Glutamatergic neuron (in vitro differentiated cells): ENCODE measurements around the gene ANKMY1. TPM values are rescaled to one million over a fixed set of nuclear protein-coding genes. Genes with fewer than 3 reads are reported as not detected.
"Not testable (repeated sequence)": the region's sequence is repeated elsewhere in the genome, so short reads cannot be mapped to it uniquely, and the experiment has no call there.

ENCODE experiments used
- DNase-seq: peaks from one replicate; pipeline ENCODE4 v3.0.0; 2022
- H3K27ac Mint-ChIP-seq: one replicate; pipeline ENCODE4 v1.8.0; 2020; ENCODE audit warnings: mild to moderate bottlenecking, mixed read lengths, inconsistent platforms; ENCODE audit not compliant: unreplicated experiment
- H3K27me3 Mint-ChIP-seq: one replicate; pipeline ENCODE4 v1.8.0; 2020; ENCODE audit warnings: mild to moderate bottlenecking, moderate library complexity, mixed read lengths, inconsistent platforms; ENCODE audit not compliant: unreplicated experiment
- H3K36me3 Mint-ChIP-seq: one replicate; pipeline ENCODE4 v1.8.0; 2020; ENCODE audit warnings: mild to moderate bottlenecking, mixed read lengths, inconsistent platforms; ENCODE audit not compliant: unreplicated experiment
- H3K4me1 Mint-ChIP-seq: one replicate; pipeline ENCODE4 v1.8.0; 2020; ENCODE audit warnings: mild to moderate bottlenecking, low read depth, mixed read lengths, inconsistent platforms; ENCODE audit not compliant: unreplicated experiment
- H3K4me3 Mint-ChIP-seq: one replicate; pipeline ENCODE4 v1.8.0; 2020; ENCODE audit warnings: mild to moderate bottlenecking, mixed read lengths, inconsistent platforms; ENCODE audit not compliant: unreplicated experiment
- H3K9me3 Mint-ChIP-seq: one replicate; pipeline ENCODE4 v1.8.0; 2020; ENCODE audit warnings: mild to moderate bottlenecking, moderate library complexity, mixed read lengths, inconsistent platforms; ENCODE audit not compliant: unreplicated experiment
- total RNA-seq: library from RNA; stranded (reverse); fragmentation: NEBNext Ultra II Directional; extraction: Animal tissue kit (Norgen Biotek cat#: 25700); gene quantifications from one replicate; pipeline ENCODE4 v1.2.1, GENCODE V29; 2021; ENCODE audit not compliant: unreplicated experiment
- TF ChIP-seq, protein P1 (sequence below): fragments of 200-600 bp; sonication (generic); IDR thresholded peaks from one replicate; pipeline ENCODE4 v1.5.0; 2021; ENCODE audit not compliant: partially characterized antibody, unreplicated experiment

ANKMY1 gene
- total RNA-seq, 1 donor from 2014 or later, result 9.0 TPM

DNA sequence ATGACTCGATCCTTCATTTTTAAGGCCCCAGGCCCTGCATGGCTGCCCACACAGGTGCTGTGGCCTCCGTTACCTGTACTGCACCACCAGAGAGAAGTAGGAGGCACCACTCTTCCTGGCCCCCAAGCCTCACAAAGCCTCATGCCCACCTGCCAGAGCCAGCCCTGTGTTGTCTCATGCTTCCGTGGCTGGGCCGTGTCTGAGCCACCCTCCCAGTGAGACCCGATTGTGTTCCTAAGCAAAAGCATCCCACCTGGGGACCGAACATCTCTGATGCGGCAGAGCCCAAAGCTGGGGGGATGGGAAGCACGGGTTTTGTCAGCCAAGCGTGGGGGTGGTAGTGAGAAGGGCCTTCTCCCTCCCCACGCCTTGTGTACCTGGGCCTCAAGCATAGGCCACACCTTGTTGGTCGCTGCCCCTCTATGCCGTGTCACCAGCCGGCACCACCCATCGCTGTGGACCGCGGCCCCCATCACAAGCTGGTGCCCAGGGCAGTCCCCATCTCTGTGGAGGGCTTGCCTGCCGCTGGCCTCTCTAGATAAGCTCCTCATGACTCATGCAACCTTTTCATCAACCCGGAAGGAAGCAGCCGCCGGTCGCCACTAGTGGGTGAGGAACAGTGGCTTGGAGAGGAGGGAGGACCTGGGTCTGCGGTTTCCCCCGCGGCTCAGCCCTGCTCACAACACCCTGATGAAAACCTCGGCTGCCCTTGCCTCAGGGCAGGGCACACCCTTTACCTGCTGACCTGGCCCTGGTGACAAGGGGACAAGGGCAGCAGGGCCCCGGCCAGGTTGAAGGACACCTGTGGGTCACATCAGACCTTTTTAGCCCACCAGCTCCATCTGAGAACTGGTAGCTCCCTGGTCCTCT lies 7.8 kb upstream of the ANKMY1 start:
- H3K27ac Mint-ChIP-seq, result no peak overlapping the region
- peaks cover 14% of the 10 kb centered on the region for H3K27me3 Mint-ChIP-seq
- no peak overlapping the region for H3K4me3 Mint-ChIP-seq
- peak; percentile 15 for DNase-seq
- TF ChIP-seq, protein P1, sequence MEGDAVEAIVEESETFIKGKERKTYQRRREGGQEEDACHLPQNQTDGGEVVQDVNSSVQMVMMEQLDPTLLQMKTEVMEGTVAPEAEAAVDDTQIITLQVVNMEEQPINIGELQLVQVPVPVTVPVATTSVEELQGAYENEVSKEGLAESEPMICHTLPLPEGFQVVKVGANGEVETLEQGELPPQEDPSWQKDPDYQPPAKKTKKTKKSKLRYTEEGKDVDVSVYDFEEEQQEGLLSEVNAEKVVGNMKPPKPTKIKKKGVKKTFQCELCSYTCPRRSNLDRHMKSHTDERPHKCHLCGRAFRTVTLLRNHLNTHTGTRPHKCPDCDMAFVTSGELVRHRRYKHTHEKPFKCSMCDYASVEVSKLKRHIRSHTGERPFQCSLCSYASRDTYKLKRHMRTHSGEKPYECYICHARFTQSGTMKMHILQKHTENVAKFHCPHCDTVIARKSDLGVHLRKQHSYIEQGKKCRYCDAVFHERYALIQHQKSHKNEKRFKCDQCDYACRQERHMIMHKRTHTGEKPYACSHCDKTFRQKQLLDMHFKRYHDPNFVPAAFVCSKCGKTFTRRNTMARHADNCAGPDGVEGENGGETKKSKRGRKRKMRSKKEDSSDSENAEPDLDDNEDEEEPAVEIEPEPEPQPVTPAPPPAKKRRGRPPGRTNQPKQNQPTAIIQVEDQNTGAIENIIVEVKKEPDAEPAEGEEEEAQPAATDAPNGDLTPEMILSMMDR, result no peak
- peaks cover 9% of the 10 kb centered on the region for H3K4me1 Mint-ChIP-seq
- H3K36me3 Mint-ChIP-seq, result peaks cover 4% of the 10 kb centered on the region
- peaks cover 10% of the 10 kb centered on the region for H3K9me3 Mint-ChIP-seq

DNA sequence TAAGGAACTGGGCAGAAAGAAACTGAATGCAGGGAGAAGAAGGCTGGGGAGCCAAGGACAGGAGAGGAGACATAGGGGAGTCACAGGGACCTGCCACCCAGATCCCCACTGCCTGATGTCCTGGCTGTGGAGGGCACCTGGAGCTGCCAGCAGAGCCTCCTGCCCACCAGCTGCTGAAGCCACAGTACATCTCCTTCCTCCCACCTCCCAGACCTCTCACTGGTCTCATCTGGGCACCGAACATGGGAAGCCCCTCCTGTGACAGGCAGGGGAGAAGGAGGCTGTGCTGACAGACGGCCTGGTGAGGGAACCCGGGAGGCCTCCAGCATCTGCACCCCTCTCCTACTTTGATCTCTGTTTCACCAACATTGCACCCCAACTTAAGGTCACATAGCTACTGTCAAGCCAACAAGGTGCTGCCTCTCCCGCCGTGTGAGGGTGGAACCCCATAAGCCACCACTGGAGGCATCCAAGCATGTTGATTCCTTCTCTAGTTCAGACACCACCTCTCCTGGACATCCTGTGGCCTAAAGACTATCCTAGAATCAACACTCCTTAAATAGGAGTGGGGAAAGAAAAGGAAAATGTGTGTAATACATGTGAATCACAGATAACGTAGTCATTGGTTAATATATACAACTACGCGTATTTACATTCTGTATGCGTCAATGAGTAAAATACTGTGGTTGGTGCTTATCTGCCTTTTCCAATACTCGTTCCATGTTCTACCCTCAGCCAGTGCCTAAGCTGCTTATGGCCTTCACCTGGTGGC lies 7.0 kb upstream of the ANKMY1 start:
- no peak for DNase-seq
- Mint-ChIP-seq H3K4me1 (peaks cover 11% of the 10 kb centered on the region), H3K36me3 (peaks cover 4% of the 10 kb centered on the region), H3K27ac (no peak overlapping the region), H3K4me3 (no peak overlapping the region), H3K27me3 (peaks cover 16% of the 10 kb centered on the region), H3K9me3 (peaks cover 13% of the 10 kb centered on the region)
- TF ChIP-seq, protein P1, result no peak

DNA sequence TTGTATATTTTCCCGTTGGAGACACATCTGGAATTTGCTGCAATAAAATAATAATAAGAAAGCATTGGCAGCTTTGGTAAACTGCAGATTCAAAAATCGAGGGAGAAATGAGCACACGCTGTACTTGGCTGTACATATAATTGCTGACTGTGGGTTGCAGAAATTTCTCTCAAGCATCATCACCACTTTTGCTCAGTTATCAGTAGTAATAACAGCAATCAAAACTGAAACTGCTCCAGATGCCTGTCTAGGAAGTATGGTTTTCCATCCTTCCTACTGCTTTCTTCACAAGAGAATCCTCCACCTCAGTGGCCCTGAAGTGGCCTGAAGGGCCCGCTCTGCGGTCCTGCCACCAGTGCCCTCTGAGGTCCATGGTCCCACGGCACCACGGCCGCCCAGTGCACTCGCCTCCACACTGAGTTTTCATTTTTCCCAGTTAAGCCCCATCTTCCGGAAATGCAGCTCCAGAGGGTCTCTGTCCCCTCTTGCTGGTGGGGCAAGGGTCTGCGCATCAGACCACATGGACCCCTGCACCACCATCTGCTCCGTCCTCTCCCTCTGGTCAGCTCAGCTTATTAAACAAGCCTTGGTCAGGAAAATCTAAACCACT lies 6.3 kb upstream of the ANKMY1 start:
- TF ChIP-seq, protein P1, result no peak
- H3K4me3 Mint-ChIP-seq, result no peak overlapping the region
- peaks cover 13% of the 10 kb centered on the region for H3K27me3 Mint-ChIP-seq
- DNase-seq, result no peak
- peaks cover 7% of the 10 kb centered on the region for H3K4me1 Mint-ChIP-seq
- H3K27ac Mint-ChIP-seq, result no peak overlapping the region
- peaks cover 12% of the 10 kb centered on the region for H3K9me3 Mint-ChIP-seq
- H3K36me3 Mint-ChIP-seq, result peaks cover 4% of the 10 kb centered on the region

DNA sequence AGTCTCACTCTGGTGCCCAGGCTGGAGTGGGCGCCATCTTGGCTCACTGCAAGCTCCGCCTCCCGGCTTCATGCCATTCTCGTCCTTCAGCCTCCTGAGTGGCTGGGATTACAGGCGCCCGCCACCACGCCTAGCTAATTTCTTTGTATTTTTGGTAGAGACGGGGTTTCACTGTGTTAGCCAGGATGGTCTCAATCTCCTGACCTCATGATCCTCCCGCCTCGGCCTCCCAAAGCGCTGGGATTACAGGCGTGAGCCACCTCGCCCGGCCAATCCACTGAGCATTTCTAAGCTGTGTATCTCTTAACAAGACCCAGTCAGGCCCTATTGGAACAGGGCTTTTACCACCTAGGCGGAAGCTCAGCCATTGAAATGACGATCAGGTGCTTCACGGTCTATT lies 5.4 kb upstream of the ANKMY1 start:
- H3K36me3 Mint-ChIP-seq, H3K4me1 Mint-ChIP-seq, H3K4me3 Mint-ChIP-seq, DNase-seq, H3K27ac Mint-ChIP-seq: not testable (repeated sequence)
- peaks cover 14% of the 10 kb centered on the region for H3K9me3 Mint-ChIP-seq
- peaks cover 13% of the 10 kb centered on the region for H3K27me3 Mint-ChIP-seq

DNA sequence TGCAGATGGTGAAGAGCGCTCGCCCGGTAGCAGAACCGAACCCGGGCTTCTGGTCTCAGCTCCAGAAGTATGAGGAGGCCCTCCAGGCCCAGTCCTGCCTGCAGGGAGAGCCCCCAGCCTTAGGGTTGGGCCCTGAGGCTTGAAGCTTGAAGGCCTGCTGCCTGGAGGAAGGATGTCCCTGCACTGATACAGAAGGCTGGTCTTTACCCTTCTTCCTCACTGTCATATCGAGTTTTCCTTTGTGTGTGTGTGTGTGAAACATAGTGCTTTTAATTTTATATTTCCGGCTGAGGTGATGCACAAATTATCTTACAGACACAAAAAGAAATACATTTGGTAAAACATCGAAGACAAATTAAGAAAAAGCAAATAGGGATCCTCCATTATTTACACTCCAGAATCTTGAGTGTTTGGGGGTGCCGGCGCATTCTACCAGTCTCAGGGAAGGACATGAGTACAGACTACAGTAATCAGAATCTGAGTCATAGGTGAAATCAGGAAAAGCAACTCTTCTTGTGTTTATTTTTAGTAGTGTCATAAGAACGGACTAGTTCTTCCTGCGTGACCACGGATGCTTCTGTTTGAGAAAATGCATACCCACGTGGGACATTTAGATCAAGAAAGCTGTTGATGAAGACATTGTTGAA lies 3.7 kb upstream of the ANKMY1 start:
- TF ChIP-seq, protein P1, result no peak
- Mint-ChIP-seq H3K9me3 (peaks cover 14% of the 10 kb centered on the region), H3K4me1 (peaks cover 7% of the 10 kb centered on the region), H3K27ac (peak overlapping the region; percentile 77), H3K36me3 (peaks cover 9% of the 10 kb centered on the region), H3K27me3 (peaks cover 10% of the 10 kb centered on the region), H3K4me3 (peak overlapping the region; percentile 82)
- DNase-seq, result no peak
